Gastroesophageal sphincter (tissue), 4 donors: Measurements from ENCODE around the gene CRKL. TPM values are rescaled to one million over a fixed set of nuclear protein-coding genes. Genes with fewer than 3 reads are reported as not detected.

ENCODE experiments used
- ATAC-seq: fragments of 150-250 bp; one replicate; pipeline ENCODE4 v1.9.1; 2016; ENCODE audit warnings: mild to moderate bottlenecking, moderate library complexity
- H3K27ac ChIP-seq, 4 donors: fragments of 200-600 bp; sonication (generic) in 3 of 4; 1 replicate in 3 of 4; 2 replicates in 1 of 4; pipeline ENCODE4 v1.5.1; 2016 to 2019
- H3K27me3 ChIP-seq: fragments of 200-600 bp; sonication (generic); one replicate; pipeline ENCODE4 v1.5.1; 2019
- H3K36me3 ChIP-seq, 2 donors: fragments of 200-600 bp; sonication (generic); one replicate each; pipeline ENCODE4 v1.5.1; 2019; ENCODE audit warnings: control low read depth in 1 of 2
- H3K4me1 ChIP-seq, 3 donors: fragments of 200-600 bp; sonication (generic); 1 replicate in 2 of 3; 2 replicates in 1 of 3; pipeline ENCODE4 v1.5.1; 2016 to 2019; ENCODE audit warnings: control low read depth in 2 of 3
- H3K4me3 ChIP-seq, 2 donors: fragments of 200-600 bp; sonication (generic); one replicate each; pipeline ENCODE4 v1.5.1; 2019; ENCODE audit warnings: mild to moderate bottlenecking in 1 of 2, moderate library complexity in 1 of 2
- H3K9me3 ChIP-seq, 3 donors: fragments of 200-600 bp; sonication (generic); one replicate each; pipeline ENCODE4 v1.5.1; 2017 to 2019; ENCODE audit warnings: control low read depth in 2 of 3
- CTCF ChIP-seq, 4 experiments: fragments of 200-600 bp in 2 of 4; fragments of 450-650 bp in 2 of 4; sonication (generic) in 1 of 4; IDR thresholded peaks; one replicate each; pipeline ENCODE4 v1.5.1; 2017 to 2019; ENCODE audit warnings: antibody characterized with exemption in 4 of 4, mild to moderate bottlenecking in 2 of 4, moderate library complexity in 2 of 4
- EP300 ChIP-seq: sonication (generic); formaldehyde crosslinking; IDR thresholded peaks from one replicate; pipeline ENCODE4 v1.6.1; 2017; ENCODE audit warnings: antibody characterized with exemption, mild to moderate bottlenecking
- POLR2A ChIP-seq, 2 donors: fragments of 450-650 bp; IDR thresholded peaks; one replicate each; pipeline ENCODE4 v1.6.1; 2017; ENCODE audit warnings: antibody characterized with exemption in 2 of 2, mild to moderate bottlenecking in 2 of 2, moderate library complexity in 1 of 2
- POLR2AphosphoS5 ChIP-seq: sonication (generic); formaldehyde crosslinking; IDR thresholded peaks from one replicate; pipeline ENCODE4 v1.6.1; 2017; ENCODE audit warnings: antibody characterized with exemption
- WGBS, 2 donors: methylation state at CpG; one replicate each; pipeline ENCODE4 v1.1.5; 2018; ENCODE audit warnings: low coverage in 1 of 2; 5-methylcytosine and 5-hydroxymethylcytosine counted together
- total RNA-seq, 4 donors: library from RNA; depleted of rRNA; stranded (reverse); fragments of >200 nt; gene quantifications; one replicate each; pipeline ENCODE4 v1.1.0, GENCODE V29; 2016

CRKL gene
- total RNA-seq, 4 donors from 2014 or later: 42.5 to 55.8 (median 46.0) TPM

DNA sequence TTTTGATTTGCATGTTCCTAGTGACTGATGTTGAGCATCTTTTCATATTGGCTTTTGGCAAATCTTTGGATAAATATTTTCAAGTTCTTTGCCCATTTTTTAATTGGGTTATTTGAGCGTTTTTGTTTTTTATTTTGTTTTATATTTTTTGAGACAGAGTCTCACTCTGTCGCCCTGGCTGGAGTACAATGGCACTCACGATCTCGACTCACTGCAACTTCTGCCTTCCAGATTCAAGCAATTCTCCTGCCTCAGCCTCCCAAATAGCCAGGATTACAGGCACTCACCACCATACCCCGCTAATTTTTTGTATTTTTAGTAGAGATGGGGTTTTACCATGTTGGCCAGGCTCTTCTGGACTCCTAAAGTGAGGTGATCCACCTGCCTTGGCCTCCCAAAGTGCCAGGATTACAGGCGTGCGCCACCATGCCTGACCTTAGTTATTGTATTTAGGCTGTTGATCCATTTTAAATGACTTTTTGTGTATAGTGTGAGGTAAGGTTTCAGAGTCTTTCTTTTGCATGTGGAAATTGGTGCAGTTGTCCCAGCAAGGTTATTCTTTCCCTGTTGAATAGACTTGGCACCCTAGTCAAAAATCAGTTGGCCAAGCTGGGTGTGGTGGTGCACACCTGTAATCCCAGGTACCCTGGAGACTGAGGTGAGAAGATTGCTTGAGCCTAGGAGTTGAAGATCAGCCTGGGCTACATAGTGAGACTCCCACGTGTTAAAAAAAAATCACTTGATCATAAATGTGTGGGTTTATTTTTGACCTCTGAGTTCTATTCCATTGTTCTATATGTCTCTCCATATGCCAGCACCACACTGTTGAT is 26.1 kb downstream of the CRKL start:
- no peak for ATAC-seq
- 95 to 98% methylated on average over 7 to 8 of the region's 8 CpGs for WGBS, 2 donors

DNA sequence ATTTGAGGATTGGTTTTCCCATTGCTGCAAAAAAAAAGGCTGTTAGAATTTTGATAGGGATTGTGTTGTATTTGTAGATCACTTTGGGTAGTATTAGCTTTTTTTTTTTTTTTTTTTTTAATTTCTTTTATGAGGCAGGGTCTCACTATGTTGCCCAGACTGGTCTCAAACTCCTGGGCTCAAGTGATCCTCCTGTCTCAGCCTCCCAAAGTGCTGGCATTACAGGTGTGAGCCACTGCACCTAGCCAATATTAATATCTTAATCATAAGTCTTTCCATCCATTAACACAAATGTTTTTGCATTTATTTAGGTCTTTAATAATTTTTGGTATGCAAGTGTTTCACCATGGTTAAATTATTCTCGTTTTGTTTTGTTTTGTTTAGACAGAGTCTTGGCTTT is 26.8 kb downstream of the CRKL start:
- Histone ChIP-seq H3K27me3 (no peaks in the 10 kb centered on the region), H3K27ac (no peak overlapping the region), H3K36me3 (no peaks in the 10 kb centered on the region), H3K4me3 (no peak overlapping the region), H3K4me1 (peaks cover 0 to 82% (median 7%) of the 10 kb centered on the region in 3 donors), H3K9me3 (no peaks in the 10 kb centered on the region)
- TF ChIP-seq EP300: no peak
- WGBS, 2 donors: 25% methylated on average over 1 of the region's 1 CpG; no CpG with 5 or more reads in 1 of the 2 donors
- no peak for ATAC-seq

More for the DNA sequence above, 26.1 kb downstream of the CRKL start:
- H3K27me3 ChIP-seq: no peaks in the 10 kb centered on the region
- no peak overlapping the region for H3K27ac ChIP-seq
- H3K9me3 ChIP-seq: no peaks in the 10 kb centered on the region
- TF ChIP-seq POLR2A (IDR thresholded peaks at IDR 0.05) (no peak), EP300 (no peak), POLR2AphosphoS5 (no peak), CTCF (IDR thresholded peaks at IDR 0.05) (no peak)
- no peaks in the 10 kb centered on the region for H3K36me3 ChIP-seq
- no peak overlapping the region for H3K4me3 ChIP-seq
- peaks cover 0 to 86% (median 8%) of the 10 kb centered on the region in 3 donors for H3K4me1 ChIP-seq

DNA sequence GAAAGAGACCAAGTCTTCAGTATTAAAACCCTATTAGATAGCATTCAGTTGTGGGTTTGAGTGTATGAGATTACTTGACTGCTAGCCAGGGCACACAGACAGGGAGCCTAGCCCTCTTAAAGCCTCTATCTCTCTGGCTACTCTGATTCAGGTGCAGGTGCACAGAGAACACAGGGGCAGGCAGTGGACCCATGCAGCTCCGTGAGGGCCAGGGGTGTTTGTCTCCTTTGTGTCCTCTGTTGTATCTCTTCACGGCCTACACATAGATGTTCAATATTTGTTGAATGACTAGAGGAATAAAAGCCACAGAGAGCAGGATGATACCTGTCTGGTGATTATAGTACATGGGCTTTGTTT is 28.3 kb downstream of the CRKL start:
- ATAC-seq: no peak
- Histone ChIP-seq H3K27me3 (no peaks in the 10 kb centered on the region), H3K36me3 (peaks cover 0 to 13% of the 10 kb centered on the region in 2 donors), H3K9me3 (no peaks in the 10 kb centered on the region), H3K4me1 (peaks cover 0 to 69% (median 7%) of the 10 kb centered on the region in 3 donors), H3K27ac (no peak overlapping the region), H3K4me3 (no peak overlapping the region)
- TF ChIP-seq CTCF (IDR thresholded peaks at IDR 0.05): no peak
- TF ChIP-seq EP300: no peak
- TF ChIP-seq POLR2A (IDR thresholded peaks at IDR 0.05): no peak
- TF ChIP-seq POLR2AphosphoS5: no peak
- 80 to 83% methylated on average over 1 of the region's 2 CpGs for WGBS, 2 donors

DNA sequence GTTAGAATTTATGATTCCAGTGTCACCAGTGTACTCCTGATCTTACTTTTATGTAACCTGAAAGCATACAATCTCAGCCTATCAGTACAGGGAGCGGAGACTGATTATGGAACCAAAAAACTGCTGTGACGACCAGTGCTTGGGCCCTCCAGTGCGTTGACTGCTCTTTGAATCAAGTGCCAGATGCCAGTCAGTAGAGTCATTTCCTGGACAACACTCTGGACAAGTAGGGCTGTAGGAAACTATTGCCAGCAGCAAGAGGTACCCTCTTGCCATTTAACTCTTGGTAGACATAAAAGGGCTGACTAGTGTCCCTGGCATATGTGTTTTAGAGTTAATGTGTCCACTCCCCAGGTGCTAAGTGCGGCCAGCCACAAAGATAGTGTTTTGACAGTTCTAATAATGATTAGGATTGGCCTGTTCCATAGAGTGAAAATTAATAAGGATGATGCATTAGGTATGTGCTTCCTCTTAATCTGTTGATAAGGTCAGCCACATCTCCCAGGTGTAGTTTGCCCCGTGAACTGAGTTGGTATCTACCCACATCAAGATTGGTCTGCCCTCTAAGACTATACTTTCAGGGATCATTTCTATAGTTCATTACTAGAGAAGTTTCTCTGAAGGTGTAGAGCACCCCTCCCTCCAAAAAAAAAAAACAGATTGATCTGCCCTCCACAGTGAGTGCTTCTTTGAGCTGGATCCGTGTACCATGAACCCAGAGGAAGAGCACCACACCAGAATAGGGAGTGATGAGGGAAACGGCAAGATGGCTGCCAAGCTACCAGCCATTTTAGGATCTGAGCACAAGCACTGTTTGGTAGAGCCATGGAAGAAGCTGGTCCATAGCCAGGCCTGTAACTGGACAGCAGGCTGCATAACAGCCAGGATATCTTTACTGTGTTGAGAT is 29.1 kb downstream of the CRKL start:
- Histone ChIP-seq H3K4me1 (peaks cover 0 to 62% (median 7%) of the 10 kb centered on the region in 3 donors), H3K9me3 (no peaks in the 10 kb centered on the region), H3K27ac (no peak overlapping the region), H3K27me3 (no peaks in the 10 kb centered on the region), H3K4me3 (no peak overlapping the region), H3K36me3 (peaks cover 0 to 21% of the 10 kb centered on the region in 2 donors)
- no peak for TF ChIP-seq CTCF (IDR thresholded peaks at IDR 0.05)
- TF ChIP-seq EP300: no peak
- no peak for TF ChIP-seq POLR2A (IDR thresholded peaks at IDR 0.05)
- no peak for TF ChIP-seq POLR2AphosphoS5
- ATAC-seq: no peak
- WGBS, 2 donors: 84 to 85% methylated on average over 4 to 5 of the region's 7 CpGs

DNA sequence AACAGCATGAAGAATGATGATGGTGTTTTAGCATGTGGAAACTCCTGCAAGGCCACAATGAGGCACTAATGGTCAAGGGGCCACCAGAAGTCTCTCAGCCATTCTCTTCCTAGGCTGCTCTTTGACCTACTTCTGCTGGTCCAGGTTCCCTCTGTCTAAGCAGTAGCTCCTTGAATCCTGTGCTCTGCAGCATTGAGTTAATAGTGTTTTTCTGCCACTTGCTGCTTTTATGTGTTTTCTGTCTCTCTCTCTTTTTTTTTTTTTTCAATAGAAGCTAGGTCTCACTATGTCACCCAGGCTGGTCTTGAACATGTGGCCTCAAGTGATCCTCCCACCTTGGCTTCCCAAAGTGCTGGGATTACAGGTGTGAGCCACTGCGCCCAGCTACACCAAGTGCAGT is 29.8 kb downstream of the CRKL start:
- Histone ChIP-seq H3K4me1 (peaks cover 0 to 56% (median 7%) of the 10 kb centered on the region in 3 donors), H3K4me3 (no peak overlapping the region), H3K9me3 (no peaks in the 10 kb centered on the region), H3K27me3 (no peaks in the 10 kb centered on the region), H3K27ac (no peak overlapping the region), H3K36me3 (peaks cover 0 to 28% of the 10 kb centered on the region in 2 donors)
- 91% methylated on average over 1 of the region's 1 CpG; no CpG with 5 or more reads in 1 of the 2 donors for WGBS, 2 donors
- TF ChIP-seq POLR2A (IDR thresholded peaks at IDR 0.05) (no peak), EP300 (no peak), CTCF (IDR thresholded peaks at IDR 0.05) (no peak), POLR2AphosphoS5 (no peak)
- no peak for ATAC-seq
